Esophagus squamous epithelium (tissue), 4 donors: ENCODE measurements around the gene TNFSF11.

Source experiments
- POLR2A ChIP-seq, 4 donors: fragments of 450-650 bp; IDR thresholded peaks; one replicate each; pipeline ENCODE4 v1.6.1; 2017; ENCODE audit warnings: antibody characterized with exemption in 4 of 4, mild to moderate bottlenecking in 4 of 4, moderate library complexity in 3 of 4
- TF ChIP-seq, protein P1 (sequence below), 6 experiments: fragments of 450-650 bp in 4 of 6; fragments of 200-600 bp in 2 of 6; sonication (generic) in 2 of 6; IDR thresholded peaks; one replicate each; pipeline ENCODE4 v1.5.1; 2016 to 2019; ENCODE audit warnings: antibody characterized with exemption in 6 of 6, mild to moderate bottlenecking in 4 of 6, moderate library complexity in 4 of 6

GRCh38 chr13:42654722-42655121, 80.8 kb downstream of the TNFSF11 start:
- TF ChIP-seq, protein P1, sequence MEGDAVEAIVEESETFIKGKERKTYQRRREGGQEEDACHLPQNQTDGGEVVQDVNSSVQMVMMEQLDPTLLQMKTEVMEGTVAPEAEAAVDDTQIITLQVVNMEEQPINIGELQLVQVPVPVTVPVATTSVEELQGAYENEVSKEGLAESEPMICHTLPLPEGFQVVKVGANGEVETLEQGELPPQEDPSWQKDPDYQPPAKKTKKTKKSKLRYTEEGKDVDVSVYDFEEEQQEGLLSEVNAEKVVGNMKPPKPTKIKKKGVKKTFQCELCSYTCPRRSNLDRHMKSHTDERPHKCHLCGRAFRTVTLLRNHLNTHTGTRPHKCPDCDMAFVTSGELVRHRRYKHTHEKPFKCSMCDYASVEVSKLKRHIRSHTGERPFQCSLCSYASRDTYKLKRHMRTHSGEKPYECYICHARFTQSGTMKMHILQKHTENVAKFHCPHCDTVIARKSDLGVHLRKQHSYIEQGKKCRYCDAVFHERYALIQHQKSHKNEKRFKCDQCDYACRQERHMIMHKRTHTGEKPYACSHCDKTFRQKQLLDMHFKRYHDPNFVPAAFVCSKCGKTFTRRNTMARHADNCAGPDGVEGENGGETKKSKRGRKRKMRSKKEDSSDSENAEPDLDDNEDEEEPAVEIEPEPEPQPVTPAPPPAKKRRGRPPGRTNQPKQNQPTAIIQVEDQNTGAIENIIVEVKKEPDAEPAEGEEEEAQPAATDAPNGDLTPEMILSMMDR (IDR thresholded peaks at IDR 0.05) = no peak
- no peak for TF ChIP-seq POLR2A (IDR thresholded peaks at IDR 0.05)
